NCI-H1930 (cell line): ENCODE results near the gene EXOC4.

Experiments used
- DNase-seq, 2 experiments: peaks; one replicate each; lab custom pipeline; 2025; lab: John Stamatoyannopoulos, UW

The EXOC4 gene

DNA sequence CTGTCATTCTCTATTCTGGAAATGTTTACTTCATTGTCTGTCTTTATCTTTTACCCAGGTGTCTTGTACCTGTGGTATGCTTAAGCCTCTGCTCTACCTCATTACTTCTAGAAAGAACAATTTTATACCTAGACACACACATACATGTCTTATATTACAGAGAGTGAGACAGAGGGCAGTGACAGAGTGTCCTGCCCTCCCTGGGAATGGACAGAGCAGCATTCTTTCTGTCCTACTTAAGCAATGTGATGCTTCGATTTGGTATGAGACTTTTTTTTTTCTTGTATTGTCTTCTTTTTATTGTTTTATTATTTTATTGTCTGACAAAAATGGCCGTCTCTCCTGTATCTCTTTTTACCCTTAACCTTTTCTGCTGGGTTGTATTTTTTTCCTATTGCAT lies 286.1 kb downstream of the EXOC4 start:
- DNase-seq, result no peak

DNA sequence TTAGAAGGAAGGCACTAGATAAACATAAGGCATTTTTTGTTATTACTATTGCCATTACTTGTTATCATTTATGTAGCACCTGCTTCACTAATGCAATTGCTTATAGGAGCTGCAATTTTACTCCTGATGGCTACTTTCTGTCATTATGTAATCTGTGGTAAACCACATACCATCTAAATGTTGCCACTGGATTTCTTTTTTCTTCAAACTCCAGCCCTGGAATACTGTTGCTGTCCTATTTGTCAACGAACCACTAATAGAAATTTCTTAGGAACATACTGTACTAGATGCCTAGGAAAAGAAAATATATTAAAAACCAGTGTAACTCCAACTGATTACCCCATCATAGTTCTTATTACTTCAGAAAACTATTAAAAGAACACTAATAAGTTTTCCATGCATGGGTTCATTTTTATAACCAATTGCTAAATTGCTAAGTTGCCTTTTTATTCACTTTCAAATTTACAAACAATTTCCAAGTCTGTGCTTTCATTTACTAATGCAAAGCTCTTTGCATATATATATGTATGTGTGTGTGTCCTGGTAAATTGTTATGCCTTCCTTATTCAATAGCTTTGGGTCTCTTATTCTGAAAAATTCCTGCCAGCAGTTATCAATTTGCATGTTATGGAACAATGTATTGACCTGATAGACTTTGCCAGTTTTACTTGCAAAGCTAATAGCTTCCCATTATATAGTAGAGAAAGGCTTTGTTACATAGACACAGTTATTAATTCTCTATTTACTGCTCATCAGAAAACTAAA lies 287.4 kb downstream of the EXOC4 start:
- DNase-seq, result no peak

DNA sequence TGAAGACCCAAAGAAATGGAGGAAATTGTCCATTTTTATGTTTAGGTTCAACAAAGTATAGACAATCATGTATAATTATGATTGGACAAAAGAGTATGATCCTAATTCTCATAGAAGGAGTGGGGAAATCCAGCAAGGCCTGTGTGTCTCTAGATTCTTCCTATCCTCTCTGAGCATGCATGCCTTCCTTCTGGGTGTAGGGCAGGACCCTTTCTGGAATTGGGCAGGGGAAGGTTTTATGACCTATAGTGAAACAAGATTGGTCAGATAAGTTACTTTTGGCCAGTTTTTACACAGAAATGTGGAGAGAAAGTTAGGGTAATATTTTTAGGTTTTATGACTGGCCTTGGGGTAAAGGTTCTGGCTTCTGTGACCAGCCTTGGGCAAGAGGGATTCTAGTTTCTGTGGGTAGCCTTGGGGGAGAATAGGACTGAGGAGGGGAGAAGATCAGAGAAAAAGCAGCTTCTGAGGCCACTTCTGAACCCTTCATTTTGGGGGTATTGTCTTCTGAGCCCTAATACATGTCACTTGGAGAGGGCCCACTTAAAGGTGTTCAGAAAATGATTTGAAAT lies 289.4 kb downstream of the EXOC4 start:
- no peak for DNase-seq

DNA sequence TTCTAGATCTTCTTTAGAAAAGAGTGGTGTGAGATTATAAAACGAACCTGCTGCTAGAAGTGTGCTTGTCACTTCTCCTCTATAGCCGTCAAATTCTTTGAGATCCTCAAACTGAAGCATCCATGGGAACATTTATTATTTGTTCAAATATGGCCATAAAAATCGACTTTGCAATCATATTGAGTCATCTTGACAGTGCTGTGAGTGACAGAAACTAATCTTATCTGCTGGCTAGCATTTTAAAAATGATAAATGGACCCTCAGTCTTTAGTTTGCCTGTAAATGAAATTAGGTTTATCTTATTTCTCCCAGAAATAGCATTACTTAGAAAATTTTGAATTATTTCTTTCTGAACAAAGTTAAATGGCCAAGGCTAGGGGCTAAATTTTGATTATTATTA lies 290.8 kb downstream of the EXOC4 start:
- no peak for DNase-seq

DNA sequence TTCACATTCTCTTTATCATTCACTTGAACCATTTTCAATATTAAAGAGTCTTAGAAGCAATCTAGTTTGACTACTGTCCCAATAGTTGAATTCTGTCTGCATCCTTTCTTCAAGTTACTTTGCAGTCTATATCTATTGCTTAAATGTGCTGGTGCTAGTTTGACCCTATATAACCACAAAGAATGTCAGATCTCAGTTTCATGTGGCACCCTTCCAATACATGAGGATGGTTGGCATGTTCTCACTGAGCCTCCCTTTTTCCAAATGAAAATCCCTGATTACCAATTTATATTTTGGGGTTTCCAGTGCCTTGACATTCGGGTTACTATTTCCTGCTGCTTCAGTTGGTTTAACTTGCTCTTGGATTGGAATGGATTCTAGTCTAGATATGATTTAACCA lies 292.7 kb downstream of the EXOC4 start:
- no peak for DNase-seq

DNA sequence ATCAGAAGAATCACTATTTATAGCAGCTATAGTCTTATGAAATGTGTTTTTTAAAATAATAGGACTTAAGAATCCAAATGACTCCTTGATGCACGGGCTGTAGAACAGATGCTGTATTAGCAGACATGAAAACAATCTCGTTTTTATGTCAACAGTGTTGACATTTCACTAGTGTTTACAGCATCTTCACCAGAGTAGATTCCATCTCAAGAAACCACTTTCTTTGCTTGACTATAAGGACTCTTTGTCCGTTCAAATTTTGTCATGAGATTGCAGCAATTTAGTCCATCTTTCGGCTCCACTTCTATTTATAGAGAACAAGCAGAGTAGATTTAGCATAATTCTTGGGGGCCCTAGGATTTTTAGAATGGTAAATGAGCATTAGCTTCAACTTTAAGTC lies 295.1 kb downstream of the EXOC4 start:
- no peak for DNase-seq

DNA sequence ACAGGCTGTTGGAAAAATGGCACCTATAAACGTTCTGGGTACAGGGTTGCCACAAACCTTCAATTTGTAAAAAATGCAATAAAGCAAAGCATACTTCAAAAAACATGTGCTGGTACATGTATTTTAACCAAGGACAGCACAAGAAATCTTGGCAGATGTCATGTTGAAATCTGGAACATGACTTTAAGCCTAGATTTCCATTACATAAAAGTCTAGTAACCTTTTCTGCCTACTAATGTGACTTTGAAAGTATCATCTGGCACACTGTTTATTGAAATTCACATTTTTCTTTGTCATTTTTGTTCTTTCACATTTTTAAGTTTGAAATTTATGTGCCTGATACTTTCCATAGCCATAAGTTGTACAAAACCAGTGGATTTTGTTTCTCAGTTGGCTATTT lies 296.8 kb downstream of the EXOC4 start:
- DNase-seq, result no peak

DNA sequence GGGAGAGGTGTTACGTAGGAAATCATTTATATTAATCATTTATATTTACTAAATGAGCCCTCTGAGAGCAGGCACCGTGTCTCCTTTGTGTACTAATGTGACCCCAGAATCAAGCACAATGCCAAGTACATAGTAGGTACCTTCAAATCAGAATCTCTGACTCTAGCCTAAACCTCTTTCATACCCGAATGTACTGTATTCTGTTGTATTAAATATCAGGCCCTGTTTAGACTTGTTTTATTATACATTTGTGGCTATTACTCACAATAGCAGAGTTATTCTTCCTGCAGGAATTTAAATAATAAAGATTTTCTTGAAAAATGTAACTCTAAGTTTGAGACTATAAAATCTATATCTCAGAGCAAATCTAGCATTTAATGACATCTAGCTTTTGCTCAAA lies 297.3 kb downstream of the EXOC4 start:
- DNase-seq, result no peak

DNA sequence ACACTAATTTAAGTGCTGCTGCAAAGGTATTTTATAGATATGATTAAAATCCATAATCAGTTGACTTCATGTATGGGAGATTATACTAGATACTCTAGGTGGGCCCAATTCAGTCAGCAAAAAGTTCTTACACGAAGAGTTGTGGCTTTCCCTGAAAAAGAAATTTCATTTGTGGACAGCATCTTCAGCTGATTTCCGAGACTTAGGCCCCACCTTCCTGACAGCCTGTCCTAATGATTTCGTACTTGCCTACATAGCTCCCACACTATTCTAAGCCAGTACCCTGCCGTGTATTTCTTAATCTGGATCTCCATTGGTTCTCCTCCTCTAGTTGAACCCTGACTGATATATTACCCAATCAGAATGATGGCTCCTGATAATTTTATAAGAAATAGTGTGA lies 297.9 kb downstream of the EXOC4 start:
- DNase-seq, result no peak

DNA sequence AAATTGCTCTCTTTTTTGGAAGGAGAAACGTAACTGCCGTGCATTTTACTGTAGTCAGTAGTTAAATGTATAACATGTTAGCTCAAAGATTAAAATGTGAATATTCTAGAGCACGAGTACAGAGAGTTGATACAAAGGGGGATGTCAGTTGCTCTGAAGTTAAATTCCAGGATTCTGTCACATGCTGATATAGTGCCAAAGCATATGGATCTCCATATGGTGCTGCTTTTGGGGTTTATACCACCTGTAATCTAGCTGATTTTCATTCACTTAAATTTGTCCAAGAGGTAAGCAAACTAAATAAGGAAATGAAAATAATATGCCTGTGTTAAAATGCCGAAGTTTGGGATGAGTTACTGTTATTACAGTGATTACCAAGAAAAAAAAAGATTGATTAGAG lies 298.6 kb downstream of the EXOC4 start:
- DNase-seq, result no peak

DNA sequence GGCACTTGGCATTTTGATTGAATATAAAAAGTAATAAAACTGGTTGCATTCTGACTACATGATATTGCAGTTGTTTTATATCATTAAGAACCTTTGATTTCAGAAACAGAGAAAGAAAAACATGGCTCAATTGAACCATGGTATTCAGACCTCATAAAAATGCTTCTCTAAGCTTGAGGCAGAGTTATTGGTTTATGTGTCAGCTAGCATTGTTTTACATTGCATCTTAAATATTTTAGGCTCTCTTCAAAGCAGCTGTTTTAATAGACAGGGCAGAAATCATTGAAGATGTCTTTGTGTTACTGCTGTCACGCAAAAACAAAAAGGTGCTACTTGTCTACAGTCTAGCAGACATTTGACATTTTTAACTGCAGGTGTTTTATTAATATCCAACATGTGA lies 299.2 kb downstream of the EXOC4 start:
- no peak for DNase-seq

DNA sequence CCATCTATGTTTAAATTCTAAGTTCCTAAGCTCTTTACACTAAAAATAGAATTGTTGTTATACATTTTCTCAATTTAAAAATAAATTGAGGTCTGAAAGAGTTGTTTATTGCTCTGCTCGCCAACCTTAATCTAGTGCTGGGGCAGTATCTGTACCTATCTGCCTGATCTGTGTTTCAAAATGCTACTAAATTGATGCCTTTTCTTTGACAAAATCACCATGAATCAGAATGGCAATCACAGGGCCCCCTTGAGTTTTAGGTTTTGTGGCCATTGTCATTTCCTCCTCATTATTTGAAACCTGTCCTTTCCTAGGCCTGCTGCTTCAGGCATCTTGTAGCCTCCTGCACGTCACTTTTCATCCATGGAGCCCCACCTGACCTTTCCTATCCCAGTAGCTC lies 301.5 kb downstream of the EXOC4 start:
- no peak for DNase-seq

DNA sequence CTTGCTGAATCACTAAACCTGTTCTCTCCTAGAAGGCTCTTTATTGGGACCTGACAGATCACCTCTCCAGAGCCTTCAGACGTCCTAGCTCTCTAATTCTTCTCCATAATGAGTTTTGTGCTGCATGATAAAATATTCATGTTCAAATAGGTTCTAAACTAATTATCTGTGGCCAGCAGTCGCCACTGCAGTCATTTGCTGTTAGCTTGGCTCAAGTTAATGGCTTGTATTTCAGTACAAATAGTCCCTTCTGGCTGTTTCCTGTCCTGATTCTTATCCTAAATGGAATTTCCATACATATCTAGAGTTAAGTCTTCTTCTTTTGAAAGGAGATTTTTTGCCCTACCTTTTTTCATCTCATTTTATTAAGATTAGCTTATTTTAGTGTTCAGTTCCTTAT lies 303.2 kb downstream of the EXOC4 start:
- no peak for DNase-seq

DNA sequence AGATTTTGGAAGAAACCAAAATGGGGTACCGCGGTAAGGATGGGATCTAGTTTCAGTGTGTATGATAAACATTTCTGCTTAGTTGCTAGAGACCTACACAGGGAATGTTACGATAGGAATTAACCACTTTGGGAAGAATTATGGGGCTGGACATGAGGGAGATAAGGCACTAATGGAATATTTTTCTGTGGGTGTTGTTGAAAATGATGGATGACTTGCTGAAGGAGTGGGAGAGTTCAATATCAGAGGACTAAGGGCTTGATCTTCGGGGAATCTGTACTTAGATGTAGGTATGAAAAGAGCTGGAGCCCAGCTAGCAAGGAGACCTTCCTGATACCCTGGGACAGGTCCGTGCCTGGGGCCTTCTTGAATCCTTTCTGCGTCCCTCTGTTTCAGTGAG lies 303.7 kb downstream of the EXOC4 start:
- DNase-seq, result no peak

DNA sequence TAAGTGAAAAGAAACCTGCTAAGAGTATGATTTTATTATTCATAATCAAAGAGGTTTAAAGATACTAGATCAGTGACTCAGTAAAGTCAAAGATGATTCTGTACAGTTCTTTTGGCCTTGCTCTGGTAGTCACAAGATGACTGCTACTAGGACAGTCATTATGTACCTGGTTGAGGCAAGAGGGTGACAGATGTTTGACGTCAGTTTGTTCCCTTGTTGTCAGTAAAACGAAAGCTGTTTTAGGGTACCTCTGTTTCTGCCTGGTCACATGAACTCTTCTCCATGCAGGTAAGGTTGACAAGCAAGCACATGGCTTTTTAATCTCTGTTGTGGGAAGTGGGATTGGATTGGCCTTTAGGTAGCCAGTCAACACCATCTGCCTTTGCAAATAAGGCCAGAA lies 308.0 kb downstream of the EXOC4 start:
- DNase-seq, result no peak

DNA sequence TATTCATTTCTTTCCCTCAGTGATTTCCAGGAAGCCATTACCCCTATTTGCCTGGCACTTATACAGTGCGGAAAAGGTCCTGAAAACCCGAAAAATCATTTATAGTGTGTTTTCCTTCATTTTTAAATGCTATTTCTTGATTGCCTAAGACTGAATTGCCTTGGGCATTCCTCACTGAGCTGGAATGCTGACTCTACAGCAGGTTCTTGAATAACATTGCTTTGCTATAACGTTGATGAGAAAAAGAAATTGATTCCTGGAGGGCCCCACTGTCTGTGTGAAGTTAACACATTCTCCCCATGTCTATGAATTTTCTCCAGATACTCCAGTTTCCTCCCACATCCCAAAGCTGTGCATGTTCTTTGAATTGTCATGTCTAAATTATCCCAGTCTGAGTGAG lies 308.5 kb downstream of the EXOC4 start:
- no peak for DNase-seq

DNA sequence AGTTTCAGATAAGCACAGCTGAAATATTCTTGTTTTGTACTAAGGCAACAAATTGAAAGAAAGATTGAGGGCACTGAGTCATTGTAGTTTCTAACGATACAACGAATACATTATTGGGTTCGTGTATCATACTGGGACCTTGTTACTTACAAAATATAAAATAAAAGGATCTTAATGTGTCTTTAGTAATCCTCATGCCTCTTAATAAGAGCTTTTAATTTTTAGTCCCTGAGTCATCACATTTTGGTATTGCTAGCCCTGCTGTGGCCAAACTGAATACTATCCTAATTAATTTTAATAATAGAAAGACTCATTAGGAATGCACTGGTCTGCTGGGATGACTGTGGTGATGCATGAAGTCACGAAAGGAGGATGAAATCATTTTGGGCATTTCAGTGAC lies 309.7 kb downstream of the EXOC4 start:
- no peak for DNase-seq

DNA sequence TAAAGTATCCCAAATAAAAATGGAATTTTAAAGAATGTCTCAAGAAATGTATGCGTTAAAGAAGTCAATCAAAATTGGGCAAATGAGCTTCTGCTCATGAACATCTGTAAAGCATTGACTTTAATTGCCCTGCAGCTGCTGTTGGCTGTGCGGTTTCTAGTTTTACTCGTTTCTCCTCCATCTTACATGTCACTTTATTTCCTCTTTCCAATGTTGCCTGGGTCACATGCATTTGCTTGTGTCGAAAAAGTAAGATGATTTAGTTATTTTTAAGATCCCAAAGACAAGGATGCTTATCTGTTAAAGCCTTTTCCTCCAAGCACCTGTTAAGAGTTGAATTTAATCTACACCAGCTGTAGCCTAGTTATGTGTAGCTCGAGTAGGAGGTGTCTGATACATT lies 310.4 kb downstream of the EXOC4 start:
- DNase-seq, result no peak

DNA sequence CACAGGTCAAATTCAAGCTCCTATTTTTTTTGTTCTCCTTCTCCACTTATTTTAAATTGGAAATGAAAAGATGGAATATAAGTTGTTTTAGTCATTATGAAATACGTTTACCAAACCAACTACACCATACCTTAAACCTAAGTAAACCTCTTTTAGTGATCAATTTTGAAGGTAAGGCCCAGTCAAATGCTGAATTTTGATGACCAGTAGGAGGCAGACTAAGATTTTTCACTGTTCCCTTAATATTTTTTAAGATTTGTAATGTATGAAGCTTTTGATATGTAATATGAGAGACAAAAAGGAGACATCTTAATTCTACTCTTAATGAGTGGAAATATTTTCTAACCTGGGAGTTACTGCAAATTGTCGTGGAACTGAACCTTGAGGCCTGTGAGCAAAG lies 311.6 kb downstream of the EXOC4 start:
- no peak for DNase-seq

DNA sequence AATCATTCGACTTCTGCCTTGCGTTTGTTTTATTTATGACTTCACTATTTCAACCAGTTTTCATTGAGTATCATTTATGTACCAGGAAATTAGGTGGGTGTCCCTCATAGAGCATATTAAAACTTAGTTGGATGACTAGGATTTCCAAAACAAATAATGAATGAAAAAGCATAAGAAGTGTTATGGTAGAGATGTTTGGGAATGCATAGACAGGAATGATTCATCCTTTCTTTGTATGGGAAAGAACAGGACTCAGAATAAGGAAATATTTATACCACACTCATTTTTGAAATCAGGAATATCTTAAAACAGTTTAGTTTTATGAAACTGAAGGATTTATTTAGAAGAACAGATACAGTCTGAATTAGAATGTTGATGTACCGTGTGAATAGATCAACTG lies 315.7 kb downstream of the EXOC4 start:
- DNase-seq, result no peak

DNA sequence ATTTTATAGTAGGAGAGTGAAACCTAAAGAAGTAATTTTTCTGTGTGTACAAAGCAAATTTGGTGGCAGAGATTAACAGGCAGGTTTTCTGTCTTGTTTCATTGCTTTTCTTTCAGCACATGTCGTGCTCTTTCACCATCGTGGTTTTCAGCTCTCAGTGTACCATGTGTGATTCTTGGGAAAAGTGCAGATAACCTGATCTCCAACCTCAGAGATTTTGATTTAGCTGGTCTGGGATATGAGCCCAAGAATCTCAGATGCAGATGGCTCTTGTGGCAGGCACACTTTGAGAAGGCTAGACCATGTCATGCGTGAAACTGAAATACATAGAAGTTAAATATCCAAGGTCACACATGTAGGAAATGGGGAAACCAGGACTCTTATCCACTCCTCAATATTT lies 317.4 kb downstream of the EXOC4 start:
- DNase-seq, result no peak

DNA sequence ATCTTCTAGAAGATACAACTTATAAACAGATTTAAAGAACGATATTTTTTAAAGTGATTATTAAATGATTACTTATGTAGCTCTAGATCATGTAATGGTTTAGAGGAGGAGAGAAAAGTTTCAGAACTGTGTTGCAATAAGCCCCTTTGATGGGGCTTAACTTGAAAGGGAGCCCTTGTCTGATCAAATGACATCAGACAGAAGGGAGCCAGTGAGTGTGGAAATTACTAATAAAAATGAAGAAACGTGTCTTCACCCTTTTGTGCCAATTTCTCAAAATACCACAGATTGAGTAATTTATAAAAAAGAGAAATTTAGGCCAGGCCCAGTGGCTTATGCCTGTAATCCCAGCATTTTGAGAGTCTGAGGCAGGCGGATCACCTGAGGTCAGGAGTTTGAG lies 318.2 kb downstream of the EXOC4 start:
- no peak for DNase-seq

DNA sequence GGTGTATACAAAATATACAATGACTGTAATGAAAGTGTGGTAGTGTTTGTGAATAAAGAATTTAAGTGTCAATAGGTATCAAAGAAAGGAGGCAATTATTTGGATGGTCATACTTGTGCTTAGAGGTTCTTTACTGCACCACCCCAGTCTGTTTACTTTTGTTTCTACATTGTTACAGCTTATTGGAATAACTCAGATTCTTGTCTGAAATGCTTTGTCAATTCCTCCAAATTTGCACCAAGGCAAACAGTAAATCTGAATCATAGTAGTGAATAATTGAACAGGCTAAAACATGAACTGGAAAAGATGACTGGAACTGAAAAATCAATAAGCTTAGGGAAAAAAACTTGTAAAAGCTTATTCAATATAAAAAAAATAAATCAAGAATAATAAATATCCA lies 319.2 kb downstream of the EXOC4 start:
- no peak for DNase-seq

DNA sequence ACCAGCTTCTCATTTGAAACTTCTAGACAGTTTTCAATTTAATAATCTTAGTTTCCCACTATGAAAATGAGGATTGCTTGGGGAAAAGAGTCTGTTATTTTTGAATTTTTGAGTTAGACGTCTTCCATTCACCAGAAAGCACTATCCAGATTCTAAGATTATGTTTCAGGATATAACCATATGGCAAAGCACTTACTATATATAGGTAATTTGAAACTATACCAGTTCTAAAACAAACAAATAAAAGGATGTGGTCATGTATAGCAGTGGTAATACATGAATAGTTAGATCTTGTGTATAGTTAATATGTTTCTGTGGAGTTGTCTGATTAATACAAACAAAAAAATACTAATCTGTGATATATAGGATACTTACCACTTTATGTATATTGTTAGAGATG lies 320.0 kb downstream of the EXOC4 start:
- no peak for DNase-seq
